GM18520 (cell line): ENCODE data around the gene PACC1.

Experiments used
- ATAC-seq: cut with Tn5 transposase; IDR thresholded peaks from one replicate; pipeline ENCODE4 v1.9.1; 2021; ENCODE audit not compliant: unreplicated experiment

Gene PACC1

GRCh38 chr1:212438831-212439237, 24.1 kb upstream of the PACC1 start:
- ATAC-seq: no peak

DNA sequence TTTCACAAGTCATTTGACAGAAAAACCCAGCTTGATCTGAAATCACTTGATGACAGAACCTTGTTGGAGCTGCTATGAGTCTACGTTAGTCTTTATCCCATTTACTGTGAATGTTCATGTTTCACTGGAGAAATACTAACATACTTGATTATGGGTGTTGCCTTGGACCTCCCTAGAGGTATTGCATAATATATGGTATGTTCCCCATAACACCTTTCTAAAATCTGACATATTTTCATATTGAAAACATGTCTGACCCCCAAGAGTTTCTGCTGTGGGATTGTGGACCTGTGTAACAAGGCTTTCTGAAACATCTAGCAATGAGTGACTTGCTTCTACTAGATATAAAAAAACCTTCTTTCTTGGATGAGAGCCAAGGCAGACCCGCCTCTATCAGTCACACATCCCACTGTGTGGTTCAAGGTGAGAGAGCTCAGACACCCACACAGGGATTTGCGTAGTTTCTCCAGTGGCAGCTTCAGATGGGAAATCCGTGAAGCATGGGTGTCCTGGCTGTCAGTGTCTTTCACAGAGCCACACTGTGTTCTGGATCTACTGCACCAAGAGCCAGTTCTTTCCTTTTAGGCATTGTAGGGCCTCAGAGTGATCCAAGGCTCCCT, 22.6 kb upstream of the PACC1 start:
- no peak for ATAC-seq

- no peak for ATAC-seq
These were observed 20.3 kb upstream of the PACC1 start for GRCh38 chr1:212434992-212435391.

GRCh38 chr1:212433577-212434462, 19.1 kb upstream of the PACC1 start:
- ATAC-seq: no peak

- ATAC-seq: peak; percentile 97
These were observed 18.2 kb upstream of the PACC1 start, which contains the start of gene NENF for GRCh38 chr1:212432661-212433576. TSS of gene NENF (plus strand) at chr1:212432920. CDS start at chr1:212432944, 24 bp downstream.

DNA sequence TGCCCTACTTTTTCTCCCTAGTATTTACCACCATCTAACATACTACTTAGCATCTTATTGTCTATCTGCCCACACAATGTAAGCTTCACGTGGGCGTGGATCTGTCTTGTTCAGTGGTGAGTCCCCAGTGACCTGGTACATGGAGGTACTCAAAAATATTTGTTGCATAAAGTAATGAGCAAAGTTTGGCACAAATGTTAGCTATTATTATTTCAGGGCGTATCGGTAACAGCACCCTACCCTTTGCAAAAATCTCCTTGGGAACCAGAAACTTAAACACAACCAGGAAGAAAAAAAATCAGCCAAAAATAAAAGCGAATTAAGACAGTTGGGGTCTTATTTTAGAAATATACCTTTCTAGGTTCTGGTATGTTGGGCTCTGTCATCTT, 17.6 kb upstream of the PACC1 start:
- ATAC-seq: no peak

DNA sequence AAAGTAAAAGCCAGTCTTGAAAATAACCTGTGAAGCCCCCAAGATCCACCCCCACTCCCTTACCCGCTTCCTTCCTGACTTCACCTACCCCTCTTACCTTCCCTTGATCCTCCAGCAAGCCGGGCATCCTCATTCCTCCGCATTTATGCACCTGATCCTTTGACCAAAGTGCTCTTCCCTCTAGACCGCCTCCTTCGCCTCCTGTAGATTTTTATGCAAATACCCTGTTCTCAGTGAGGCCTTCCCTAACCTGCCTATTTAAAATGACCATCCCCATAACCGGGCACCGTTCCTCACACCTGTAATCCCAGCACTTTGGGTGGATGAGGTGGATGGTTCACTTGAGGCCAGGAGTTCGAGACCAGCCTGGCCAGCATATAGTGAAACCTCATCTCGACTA, 17.0 kb upstream of the PACC1 start:
- ATAC-seq: no peak

DNA sequence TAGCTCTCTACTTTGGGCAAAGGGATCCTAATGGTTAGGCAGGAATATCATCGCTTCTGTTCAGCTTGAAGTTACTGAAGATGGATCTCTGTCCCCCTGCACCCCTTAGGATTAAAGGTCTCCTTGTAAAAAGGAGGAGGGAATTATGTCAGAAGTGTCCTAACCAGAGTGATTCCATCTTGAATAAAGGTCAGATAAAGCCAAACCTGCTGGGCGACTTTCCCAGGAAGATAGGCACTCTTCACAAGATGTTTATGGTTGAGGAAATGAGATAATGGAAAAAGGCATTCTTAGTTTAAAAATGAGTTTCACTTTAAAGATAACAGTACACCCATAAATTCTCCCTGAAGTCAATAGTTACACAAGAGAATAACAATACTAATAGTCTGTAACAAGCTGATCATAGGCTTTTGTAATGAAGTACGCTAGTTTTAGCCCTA, 16.3 kb upstream of the PACC1 start:
- ATAC-seq: no peak

DNA sequence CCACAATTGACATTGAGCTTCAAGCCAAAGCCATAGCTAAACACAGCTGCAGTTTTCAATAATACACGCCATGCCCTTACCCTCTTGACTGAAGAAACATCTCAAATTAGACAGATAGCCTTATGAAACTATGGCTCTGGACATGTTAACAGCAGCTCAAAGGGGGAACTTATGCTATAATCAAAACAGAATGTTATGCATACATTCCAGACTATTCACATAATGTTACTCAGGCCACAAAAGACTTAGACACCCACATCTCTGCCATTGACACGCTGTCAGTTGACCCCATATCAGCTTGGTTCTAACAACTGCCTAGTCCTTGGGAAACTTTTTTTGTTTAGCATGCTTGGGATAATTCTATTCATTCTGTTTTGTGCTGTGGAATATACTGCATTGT, 15.7 kb upstream of the PACC1 start:
- ATAC-seq: no peak

GRCh38 chr1:212428496-212428895, 13.8 kb upstream of the PACC1 start:
- no peak for ATAC-seq

GRCh38 chr1:212423879-212424278, 9.2 kb upstream of the PACC1 start:
- no peak for ATAC-seq

- no peak for ATAC-seq
These were observed 6.5 kb upstream of the PACC1 start for GRCh38 chr1:212421165-212421564.

GRCh38 chr1:212415107-212415841, 588 bp upstream of the PACC1 start:
- ATAC-seq: no peak

GRCh38 chr1:212413902-212414327, 771 bp downstream of the PACC1 start:
- no peak for ATAC-seq

GRCh38 chr1:212412374-212412773, 2.3 kb downstream of the PACC1 start:
- ATAC-seq: no peak

DNA sequence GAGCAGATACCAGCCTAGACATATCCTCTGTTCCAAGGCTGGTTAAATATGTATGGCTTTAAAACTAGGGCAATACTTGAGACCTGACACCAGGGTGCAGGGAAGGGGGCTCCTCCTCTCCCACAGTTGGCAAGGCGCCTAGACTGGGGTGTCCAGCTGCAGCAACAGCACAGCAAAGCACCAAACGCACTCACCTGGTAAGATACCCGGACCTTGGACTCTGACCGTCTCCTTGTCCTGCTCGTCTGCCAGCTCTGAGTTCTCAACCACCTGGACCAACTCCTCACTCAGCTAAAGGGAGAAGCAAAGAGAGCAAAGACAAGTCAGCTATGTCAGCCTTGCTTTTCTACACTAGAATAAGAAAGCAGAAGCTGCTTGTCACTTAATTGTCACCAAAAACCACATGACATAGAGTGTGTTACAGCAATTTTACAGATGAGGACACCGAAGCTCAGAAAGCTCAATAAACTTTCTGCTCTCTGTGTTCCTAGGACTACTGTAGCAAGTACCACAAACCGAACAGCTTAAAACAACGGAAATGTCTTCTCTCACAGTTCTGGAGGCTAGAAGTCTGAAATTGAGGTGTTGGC, 4.4 kb downstream of the PACC1 start:
- no peak for ATAC-seq

- ATAC-seq: no peak
These were observed 11.9 kb downstream of the PACC1 start for GRCh38 chr1:212402666-212403321.

- no peak for ATAC-seq
These were observed 12.7 kb downstream of the PACC1 start for GRCh38 chr1:212401838-212402582.

GRCh38 chr1:212401042-212401441, 13.6 kb downstream of the PACC1 start:
- no peak for ATAC-seq
